Uterus (tissue), 2 donors: ENCODE results near the gene TBX3.

Source experiments
- CTCF ChIP-seq, 4 experiments: fragments of 200-600 bp in 2 of 4; fragments of 450-650 bp in 2 of 4; sonication (generic) in 2 of 4; IDR thresholded peaks; one replicate each; pipeline ENCODE4 v1.5.1; 2016 to 2019; ENCODE audit warnings: antibody characterized with exemption in 4 of 4, mild to moderate bottlenecking in 2 of 4, moderate library complexity in 1 of 4
- POLR2A ChIP-seq, 2 donors: fragments of 450-650 bp; IDR thresholded peaks; one replicate each; pipeline ENCODE4 v1.6.1; 2016; ENCODE audit warnings: antibody characterized with exemption in 2 of 2, mild to moderate bottlenecking in 1 of 2, moderate library complexity in 1 of 2

GRCh38 chr12:114726092-114726710 is 42.2 kb upstream of the TBX3 start:
- no peak for TF ChIP-seq CTCF (IDR thresholded peaks at IDR 0.05)
- no peak for TF ChIP-seq POLR2A (IDR thresholded peaks at IDR 0.05)
